Right ventricle myocardium inferior (tissue), 1 donor: ENCODE results near the gene INPP5A. TPM values are rescaled to one million over a fixed set of nuclear protein-coding genes. Genes with fewer than 3 reads are reported as not detected.
"Not testable (repeated sequence)": the region's sequence is repeated elsewhere in the genome, so short reads cannot be mapped to it uniquely, and the experiment has no call there.

ENCODE experiments used
- ATAC-seq: fragments of 200-7000 bp; cut with Tn5 transposase; one replicate; pipeline ENCODE4 v1.9.1; 2020; ENCODE audit warnings: mild to moderate bottlenecking, moderate library complexity
- DNase-seq: peaks from one replicate; pipeline ENCODE4 v3.0.0; 2021; ENCODE audit errors: missing footprints
- intact Hi-C: fragments of 100-400 bp; cut with DNase I; formaldehyde crosslinking; loops from one replicate; pipeline ENCODE4 v1.11.0; 2022
- total RNA-seq: library from RNA; stranded (reverse); fragmentation: NEBNext Ultra II Directional; extraction: Animal tissue kit (Norgen Biotek cat#: 25700); gene quantifications from one replicate; pipeline ENCODE4 v1.2.1, GENCODE V29; 2021
- donor health status: DM: no; HTN: yes; CAD: no; lungs with severe emphysema.

The INPP5A gene
- total RNA-seq, 1 donor from 2014 or later: 108 TPM

DNA sequence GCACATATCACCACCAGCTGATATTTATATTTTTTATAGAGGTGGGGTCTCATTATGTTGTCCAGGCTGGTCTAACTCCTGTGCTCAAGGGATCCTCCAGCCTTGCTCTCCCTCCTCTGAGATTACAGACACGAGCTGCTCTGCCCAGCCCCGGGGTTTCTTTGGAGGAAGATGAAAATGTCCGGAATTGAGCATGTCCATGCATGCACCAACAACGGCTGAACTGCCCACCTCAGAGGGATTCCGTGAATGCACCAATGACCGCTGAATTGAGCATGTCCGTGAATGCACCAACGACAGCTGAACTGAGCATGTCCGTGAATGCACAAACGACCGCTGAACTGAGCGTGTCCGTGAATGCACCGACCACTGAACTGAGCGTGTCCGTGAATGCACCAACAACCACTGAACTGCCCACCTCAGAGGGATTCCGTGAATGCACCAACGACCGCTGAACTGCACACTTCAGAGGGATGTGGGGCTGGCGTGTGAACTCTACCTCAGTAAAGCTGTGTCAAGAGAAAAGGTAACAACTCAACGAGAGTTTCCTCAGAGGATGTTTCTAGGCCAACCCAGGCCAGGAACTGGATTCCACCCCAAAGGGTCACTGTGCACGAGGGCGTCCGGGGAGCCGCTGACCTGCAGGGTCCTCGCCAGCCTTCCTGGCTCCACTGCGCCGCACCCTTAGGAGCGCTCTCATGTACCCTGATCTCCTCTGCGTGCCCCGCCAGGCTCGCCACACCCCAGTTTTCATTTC, 34.9 kb upstream of the INPP5A start:
- intact Hi-C loops: no loop called here
- DNase-seq: peak; percentile 25
- no peak for ATAC-seq

DNA sequence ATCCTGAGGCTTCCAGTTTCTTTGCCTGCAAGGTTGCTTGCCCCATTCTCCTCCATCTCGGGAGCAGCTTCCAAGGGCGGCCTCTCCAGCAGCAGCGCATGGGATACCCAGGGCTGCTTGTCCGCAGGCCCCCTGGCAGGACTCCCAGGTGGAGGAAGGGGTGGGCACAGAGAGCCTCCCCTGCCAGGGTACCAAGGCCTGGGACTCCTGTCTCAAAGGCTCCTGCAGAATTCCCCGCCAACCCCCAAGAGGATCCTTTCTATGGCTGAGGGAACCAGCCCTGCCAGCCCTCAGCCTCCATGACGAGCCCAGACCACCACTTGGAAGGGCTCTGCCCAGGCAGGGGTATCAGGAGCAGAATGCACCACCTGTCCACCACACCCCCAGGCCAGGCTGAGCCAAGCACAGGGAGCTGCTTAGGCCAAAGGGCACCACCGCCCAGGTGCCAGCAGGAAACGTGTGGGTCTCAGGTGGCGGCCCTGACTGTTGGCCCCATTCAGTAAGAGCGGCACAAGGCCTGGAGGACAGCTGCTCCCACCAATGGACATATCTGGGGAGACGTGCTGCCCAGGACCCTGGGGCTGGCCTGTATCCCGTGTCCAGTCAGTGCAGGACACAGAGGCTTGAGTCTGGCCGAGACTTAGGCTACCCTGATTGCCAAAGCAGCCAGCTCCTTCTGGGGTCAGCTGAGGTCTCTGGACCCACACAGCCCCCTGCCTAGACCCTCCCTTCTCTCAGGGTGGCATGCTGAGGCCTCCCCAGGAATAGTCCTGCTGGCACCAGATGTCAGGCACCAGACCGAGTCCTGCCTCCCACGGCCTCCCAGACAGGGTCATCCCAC, 33.8 kb upstream of the INPP5A start:
- peak; percentile 41 for DNase-seq
- intact Hi-C loops: no loop called here
- ATAC-seq: no peak

DNA sequence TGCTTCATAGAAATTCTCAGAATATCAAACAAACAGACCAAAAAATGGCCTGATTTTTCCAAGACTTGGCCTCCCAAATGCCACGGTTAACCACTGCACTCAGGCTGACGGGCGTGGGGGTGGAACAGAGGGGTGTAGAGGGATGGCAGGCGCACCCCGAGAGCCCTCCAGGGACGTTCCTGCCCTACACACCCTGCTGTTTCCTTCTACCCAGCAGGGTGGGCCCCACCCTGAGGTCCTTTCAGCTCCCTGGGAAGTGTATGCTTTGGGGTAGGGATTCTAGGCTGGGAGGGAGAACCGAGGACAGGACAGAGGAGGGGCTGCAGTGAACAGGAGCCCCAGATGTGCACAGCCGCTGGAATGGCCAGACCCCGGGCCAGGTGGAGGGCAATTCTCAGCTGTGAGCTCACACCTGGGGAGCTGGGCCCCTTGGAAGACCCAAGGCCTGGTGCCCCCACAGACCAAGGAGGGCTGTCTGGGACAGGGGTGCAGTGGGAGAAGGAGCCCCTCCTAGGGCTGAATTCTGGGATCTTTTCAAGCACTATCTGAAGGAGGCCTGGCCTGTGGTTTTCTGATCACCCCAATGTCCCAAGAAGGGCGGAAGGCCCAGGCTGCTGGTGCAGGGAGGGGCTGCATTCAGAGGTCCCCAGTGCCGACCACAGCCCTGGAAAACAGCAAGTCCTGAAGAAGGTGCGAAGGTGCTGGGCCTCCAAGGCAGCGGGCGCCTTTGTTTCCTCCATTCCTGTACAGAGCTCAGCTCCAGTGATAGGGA, 32.9 kb upstream of the INPP5A start:
- ATAC-seq (no peak), DNase-seq (peak; percentile 34)
- intact Hi-C loops: loop anchor here (5.0 kb wide), 1 partner anchor 38 kb away; no protein-coding TSS in a partner anchor

DNA sequence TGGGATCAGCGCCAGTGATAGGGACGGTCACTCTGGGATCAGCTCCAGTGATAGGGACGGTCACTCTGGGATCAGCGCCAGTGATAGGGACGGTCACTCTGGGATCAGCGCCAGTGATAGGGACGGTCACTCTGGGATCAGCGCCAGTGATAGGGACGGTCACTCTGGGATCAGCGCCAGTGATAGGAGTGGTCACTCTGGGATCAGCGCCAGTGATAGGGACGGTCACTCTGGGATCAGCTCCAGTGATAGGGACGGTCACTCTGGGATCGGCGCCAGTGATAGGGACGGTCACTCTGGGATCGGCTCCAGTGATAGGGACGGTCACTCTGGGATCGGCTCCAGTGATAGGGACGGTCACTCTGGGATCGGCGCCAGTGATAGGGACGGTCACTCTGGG, 32.0 kb upstream of the INPP5A start:
- intact Hi-C loops: loop anchor here (5.0 kb wide), 1 partner anchor 37 kb away; no protein-coding TSS in a partner anchor
- DNase-seq, ATAC-seq: not testable (repeated sequence)

DNA sequence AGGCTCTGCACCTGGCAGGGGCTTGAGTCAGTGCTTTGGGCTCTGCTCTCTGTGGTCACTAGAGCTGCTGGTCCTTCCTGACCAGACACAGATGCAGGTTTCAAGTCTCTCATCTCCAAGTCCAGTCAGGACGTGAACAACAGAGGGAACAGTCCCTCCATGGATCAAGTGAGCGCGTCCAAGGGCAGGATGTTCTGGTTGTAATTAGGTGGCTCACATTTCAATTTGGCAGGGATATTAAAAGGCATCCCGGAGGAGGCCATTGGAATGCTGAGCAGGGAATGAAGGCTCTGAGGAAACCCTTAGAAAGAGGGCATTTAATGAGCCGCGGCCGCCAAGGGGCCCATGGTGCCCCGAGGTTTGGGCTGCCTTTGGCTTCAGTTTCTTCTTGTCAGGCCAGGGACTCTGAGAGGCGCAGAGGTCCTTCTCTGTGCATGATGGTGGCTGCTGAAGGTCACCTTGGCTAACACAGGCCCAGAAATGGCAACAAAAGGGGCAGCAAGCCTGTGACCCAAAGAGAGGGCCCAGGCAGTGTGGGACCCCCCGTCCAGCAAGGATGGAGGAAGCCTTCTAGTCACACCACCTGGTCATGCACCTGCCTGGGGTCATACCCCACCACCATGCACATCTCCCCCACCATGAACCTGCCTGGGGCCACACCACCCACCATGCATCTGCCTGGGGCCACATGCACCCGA, 30.7 kb upstream of the INPP5A start:
- intact Hi-C loops: loop anchor here (5.0 kb wide), 1 partner anchor 35 kb away; no protein-coding TSS in a partner anchor
- DNase-seq (peak; percentile 46), ATAC-seq (peak; percentile 54)

DNA sequence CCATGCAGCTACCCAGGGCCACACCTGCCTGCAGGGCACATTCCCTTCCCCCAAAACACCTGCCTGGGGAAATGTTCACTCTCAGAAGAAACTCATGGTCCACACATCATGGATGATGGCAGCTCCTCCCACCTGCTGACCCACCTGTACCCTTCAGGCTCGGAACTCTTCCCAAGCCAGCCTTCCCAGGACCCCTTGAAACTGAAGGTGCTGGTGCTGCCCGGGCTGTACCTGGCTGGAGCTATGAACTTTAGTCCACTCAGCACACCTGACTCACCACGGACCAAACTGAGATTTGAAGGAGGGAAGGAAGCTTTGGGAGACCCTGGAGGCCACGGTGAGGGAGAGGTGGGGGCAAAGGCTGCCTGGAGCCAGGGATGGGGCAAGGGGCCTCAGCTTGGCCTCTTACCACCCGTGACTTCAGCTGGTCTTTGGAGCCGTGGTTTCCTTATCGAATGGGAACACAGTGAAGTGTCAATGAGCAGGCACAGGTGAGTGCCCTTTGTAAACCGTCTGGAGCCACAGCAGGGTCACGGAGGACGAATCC, 30.1 kb upstream of the INPP5A start:
- DNase-seq: no peak
- ATAC-seq: no peak
- intact Hi-C loops: loop anchor here (5.0 kb wide), 1 partner anchor 35 kb away; no protein-coding TSS in a partner anchor

DNA sequence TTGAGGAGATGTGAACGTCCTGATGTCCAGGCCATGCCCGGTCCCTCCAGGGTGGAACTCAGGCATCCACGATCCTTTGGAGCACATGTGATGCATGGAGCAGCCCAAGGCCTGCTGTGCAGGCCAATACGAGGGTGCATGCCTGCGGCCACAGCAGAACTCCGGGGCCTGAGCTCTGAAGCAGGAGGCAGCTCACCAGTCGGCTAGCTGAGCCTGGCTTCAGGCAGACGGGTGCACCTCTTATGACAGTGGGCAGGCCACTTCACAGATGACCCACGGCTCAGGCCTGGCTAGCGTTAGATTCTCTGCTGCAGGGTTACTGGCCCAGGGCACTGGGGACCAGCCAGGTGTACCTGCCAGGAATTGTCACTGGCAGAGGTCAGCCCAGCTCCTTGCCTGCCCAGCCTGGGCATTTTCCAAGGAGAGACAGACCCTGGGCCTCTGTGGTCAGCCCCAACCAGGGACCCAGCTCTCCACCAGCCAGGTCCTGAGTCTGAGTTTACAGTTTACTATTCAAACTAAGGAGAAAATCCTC, 29.6 kb upstream of the INPP5A start:
- peak; percentile 40 for DNase-seq
- peak; percentile 3 for ATAC-seq
- intact Hi-C loops: loop anchor here (2.0 to 5.0 kb wide), 3 partner anchors 34 to 129 kb away; no protein-coding TSS in a partner anchor

DNA sequence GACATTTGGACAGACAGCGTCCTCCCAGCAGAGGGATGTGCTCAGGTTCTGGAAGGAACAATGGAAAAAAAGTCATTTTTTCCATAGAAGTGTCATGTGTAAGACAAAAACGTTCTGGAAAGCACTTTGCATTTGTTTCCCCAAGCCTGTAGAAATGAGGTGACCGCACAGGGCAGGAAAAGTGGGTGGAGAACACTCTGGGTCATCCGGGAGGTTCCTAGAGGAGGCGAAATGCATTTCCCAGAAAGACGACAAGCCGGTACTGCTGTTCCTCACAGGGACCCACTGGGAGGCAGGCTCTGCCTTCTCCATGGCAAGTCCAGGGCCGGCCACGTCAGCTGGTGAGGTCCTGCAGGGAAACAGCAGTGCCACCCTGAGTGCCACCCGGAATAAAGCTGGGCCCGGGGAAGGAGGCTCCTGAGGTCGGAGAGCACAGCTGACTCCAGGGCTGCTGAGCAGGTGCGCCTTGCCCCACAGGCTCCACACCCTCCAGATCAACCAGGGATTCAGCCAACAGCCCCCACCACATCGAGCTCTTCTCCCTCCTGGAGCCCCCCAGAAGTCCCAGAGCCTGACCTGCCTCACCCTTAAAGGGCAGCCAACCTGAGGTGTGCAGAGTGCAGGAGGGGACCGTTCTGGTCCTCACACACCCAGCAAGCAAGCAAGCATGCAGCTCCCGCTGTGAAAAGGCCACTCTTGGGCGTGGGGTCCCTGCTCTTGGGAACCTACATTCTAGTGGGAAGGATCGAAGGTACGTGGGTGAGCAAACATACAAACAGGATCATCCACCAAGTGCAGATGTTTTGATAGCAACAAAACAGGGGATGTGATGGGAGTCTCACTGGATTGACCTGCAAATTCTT, 28.8 kb upstream of the INPP5A start:
- peak; percentile 71 for DNase-seq
- ATAC-seq: peak; percentile 72
- intact Hi-C loops: loop anchor here (2.0 to 5.0 kb wide), 3 partner anchors 33 to 128 kb away; no protein-coding TSS in a partner anchor

DNA sequence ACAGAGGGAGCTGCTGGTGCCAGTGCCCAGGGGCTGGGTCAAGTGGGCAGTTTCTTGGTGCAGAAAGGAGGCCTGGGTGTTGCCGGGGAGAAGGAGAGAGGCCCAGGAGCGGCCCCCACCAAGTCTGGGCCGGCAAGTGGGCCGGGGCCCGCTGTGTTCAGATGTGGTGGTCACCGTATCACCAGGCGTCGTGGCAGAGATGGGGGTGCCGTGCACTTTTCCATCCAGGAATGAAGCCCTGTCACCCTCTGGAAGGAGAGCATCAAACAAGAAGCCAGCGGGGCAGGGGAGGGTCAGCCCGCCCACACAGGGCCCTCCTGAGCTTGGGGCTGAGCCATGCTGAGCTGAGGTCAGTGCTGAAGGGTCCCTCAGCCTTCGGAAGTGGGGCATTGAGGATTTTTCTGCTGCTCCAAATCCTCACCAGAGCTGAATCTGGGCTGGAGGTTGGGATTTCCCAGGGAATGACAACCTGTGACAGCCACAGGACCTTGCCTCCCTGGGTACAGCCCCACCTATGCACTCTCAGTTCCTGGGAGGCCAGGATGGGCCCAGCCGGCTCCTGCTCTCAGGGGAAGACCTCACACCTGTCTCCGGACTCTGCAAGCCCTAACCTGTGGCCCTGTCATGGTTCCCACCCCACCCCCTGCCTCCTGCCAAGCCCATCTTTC, 27.9 kb upstream of the INPP5A start:
- ATAC-seq (no peak), DNase-seq (no peak)
- intact Hi-C loops: loop anchor here (2.0 to 5.0 kb wide), 3 partner anchors 33 to 127 kb away; no protein-coding TSS in a partner anchor

DNA sequence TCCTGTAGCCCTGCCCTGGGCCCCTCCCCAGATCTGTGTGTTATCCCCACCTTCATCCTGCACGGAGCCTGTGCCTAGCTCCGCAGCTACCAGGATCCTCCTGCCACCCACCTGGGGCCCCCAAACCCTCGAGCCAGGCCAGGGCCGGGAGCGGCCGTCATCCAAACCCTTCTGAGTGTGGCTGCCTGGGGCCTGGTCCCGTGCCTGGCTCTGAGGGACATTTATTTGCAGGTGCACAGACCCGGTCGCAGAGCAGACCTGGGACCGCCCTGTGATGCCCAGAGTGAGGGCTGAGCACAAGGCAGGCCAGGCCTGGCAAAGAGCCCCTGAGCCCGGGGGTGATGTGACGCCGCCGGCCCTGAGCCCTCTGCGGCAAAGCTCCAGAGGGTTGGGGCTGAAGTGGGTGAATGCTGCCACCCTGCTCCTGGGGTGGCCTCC, 27.4 kb upstream of the INPP5A start:
- no peak for DNase-seq
- no peak for ATAC-seq
- intact Hi-C loops: no loop called here

DNA sequence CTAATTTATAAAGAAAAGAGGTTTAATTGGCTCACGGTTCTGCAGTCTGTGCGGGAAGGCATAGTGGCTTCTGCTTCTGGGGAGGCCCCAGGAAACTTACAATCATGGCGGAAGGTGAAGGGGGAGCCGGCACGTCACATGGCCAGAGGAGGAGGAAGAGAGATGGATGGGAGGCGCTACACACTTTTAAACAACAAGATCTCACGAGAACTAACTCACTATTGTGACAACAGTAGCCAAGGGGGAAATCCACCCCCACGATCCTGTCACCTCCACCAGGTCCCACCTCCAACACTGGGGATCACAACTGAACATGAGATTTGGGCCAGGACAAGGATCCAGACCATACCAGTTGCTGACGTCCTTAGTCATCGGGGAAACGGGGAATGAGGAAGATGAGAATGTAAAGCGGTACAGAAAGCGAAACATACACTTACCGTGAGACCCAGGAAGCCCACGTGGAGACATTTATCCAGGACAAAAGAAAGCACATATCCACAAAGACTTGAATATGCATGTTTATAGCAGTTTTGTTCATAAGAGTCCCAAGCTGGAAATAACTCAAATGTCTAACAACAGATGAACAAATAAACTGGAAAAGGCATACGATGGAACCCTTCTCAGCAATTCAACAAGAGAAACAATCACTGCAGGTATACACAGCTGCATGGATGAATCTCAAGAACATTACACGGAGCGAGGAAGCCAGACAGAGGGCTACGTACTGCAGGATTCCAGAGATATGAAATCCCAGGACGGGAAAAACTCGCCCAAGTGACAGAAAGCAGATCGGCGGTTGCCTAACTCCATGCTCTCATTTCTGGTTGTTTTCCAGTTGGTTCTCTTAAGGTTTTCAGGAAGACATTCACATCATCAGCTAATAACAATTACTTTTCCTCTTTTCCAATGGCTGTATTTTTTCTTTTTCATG, 26.2 kb upstream of the INPP5A start:
- peak; percentile 32 for ATAC-seq
- peak; percentile 20 for DNase-seq
- intact Hi-C loops: no loop called here

DNA sequence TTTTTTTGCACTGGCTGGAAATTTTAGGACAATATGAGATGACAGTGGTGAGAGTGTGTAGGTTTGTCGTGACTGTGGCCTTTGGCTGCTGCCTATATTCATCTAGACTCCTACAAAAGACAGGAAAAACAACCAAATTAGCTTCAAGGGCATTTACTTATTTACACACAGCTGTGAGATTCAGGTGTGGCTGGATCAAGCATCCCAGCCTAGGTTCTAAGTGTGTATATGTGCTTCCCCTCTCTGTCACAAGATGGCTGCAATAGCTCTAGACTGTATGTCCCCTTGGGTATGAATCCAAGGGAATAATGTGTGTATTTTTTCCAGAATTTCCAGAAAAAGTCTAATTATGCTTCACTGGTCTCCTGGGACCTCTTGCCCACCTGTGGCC, 25.5 kb upstream of the INPP5A start:
- ATAC-seq (no peak), DNase-seq (no peak)
- intact Hi-C loops: no loop called here

DNA sequence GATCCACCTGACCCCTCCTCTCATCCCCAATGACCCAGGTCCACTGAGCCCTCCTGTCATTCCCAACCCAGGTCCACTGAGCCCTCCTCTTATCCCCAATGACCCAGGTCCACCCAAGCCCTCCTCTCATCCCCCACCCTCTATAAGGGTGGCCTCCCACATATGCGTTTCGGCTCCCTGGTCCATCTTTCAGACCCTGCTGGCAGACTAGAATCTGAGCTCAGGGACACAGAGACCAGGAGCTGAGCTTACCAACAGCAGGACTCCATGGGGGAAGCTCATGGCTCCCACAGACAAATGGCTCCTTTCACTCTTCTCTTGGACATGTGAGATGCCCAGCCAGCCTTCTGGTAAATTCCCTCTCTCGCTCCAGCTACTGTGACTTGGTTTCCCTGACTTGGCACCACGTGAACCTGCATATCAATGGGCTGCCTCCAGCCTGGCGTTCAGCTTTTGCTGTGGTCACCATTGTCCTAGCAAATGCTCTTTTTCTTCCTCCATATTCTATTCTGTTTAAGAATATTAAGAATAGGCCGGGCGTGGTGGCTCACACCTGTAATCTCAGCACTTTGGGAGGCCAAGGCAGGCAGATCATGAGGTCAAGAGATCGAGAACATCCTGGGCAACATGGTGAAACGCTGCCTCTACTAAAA, 24.8 kb upstream of the INPP5A start:
- intact Hi-C loops: no loop called here
- ATAC-seq (no peak), DNase-seq (no peak)

DNA sequence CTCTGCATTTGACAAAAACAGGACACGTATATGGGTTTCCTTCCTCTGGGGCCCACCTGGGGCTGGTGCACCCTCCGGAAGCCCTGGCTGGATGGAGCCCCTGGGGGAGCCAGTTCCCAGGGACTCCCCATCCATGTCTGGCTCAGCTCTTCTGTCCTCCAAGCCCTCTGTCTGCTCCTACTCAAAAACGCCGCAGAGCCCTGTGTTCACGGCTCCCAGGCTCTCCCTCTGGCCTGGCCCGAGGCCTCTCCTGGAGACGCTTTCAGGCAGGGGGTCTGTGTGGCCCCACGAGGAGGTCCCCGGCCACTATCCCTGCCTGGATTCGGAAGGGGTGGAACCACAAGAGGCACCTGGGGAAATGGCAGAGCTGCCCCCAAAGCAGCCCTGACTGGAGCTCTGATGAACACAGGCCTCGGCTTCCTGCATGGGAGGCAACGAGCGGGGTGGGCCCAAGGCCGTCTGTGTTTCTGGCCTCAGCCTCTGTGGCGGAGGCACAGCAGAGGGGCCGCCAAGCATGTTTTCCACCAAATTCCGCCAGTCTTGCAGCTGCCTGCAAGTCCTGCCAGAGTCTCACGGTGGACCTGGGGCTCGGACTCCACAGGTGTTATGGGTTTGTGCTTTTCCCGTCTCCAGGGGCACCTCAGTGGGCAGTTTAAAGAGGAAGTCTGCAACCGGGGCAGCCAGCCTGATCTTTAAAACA, 22.6 kb upstream of the INPP5A start:
- intact Hi-C loops: no loop called here
- no peak for ATAC-seq
- DNase-seq: no peak
